ENCODE results near the gene PIK3R4.

- TF ChIP-seq, protein P1, sequence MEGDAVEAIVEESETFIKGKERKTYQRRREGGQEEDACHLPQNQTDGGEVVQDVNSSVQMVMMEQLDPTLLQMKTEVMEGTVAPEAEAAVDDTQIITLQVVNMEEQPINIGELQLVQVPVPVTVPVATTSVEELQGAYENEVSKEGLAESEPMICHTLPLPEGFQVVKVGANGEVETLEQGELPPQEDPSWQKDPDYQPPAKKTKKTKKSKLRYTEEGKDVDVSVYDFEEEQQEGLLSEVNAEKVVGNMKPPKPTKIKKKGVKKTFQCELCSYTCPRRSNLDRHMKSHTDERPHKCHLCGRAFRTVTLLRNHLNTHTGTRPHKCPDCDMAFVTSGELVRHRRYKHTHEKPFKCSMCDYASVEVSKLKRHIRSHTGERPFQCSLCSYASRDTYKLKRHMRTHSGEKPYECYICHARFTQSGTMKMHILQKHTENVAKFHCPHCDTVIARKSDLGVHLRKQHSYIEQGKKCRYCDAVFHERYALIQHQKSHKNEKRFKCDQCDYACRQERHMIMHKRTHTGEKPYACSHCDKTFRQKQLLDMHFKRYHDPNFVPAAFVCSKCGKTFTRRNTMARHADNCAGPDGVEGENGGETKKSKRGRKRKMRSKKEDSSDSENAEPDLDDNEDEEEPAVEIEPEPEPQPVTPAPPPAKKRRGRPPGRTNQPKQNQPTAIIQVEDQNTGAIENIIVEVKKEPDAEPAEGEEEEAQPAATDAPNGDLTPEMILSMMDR (optimal IDR thresholded peaks at IDR 0.05 in 1 of 3, IDR thresholded peaks at IDR 0.05 in 1 of 3, conservative IDR thresholded peaks at IDR 0.05 in 1 of 3; ENCODE audit: extremely low read depth in 1 of 3, insufficient read depth in 2 of 3, low read length in 3 of 3), result no peak
- no peak for TF ChIP-seq EZH2 (IDR thresholded peaks at IDR 0.05; ENCODE audit: low read length)
Observed at GRCh38 chr3:130644628-130645253, 101.9 kb downstream of the PIK3R4 start.
